GM12878 (cell line): ENCODE results near the gene POLG. TPM values are rescaled to one million over a fixed set of nuclear protein-coding genes. Genes with fewer than 3 reads are reported as not detected.
A peak's percentile ranks its signal among the peaks of the same experiment; 100 is the strongest.

Experiments
- ATAC-seq: fragments of 200-7000 bp; cut with Tn5 transposase; 3 replicates; pipeline ENCODE4 v1.9.1; 2020; ENCODE audit warnings: mild to moderate bottlenecking, moderate library complexity
- BruUV-seq: library from RNA; stranded (reverse); fragments of 400-500 nt; replicated peaks from 2 replicates; lab custom pipeline; 2021; lab: Mats Ljungman, UMichigan
- CTCF ChIA-PET: fragments of 300-600 bp; sonication (Branson Sonifier 250); formaldehyde crosslinking; extraction: SDS; loops from one replicate; lab custom pipeline; 2021; ENCODE audit warnings: inconsistent platforms; lab: Yijun Ruan, JAX
- POLR2A ChIA-PET: fragments of 350-600 bp; formaldehyde crosslinking; extraction: SDS; loops from one replicate; lab custom pipeline; 2021; ENCODE audit warnings: inconsistent platforms; lab: Charles Lee
- RAD21 ChIA-PET: fragments of 300-600 bp; sonication (Branson Sonifier 250); formaldehyde crosslinking; loops from one replicate; lab custom pipeline; 2023; ENCODE audit warnings: antibody characterized with exemption; ENCODE audit not compliant: unreplicated experiment; lab: Charles Lee
- SMC1A ChIA-PET: fragments of 300-600 bp; sonication (Branson Sonifier 250); formaldehyde crosslinking; loops from one replicate; lab custom pipeline; 2023; ENCODE audit not compliant: unreplicated experiment, uncharacterized antibody; lab: Charles Lee
- DNase-seq: peaks from one replicate; pipeline ENCODE4 v3.0.0-alpha.2; 2011; ENCODE audit warnings: low read depth, low spot score
- FAIRE-seq: peaks from 3 replicates; lab custom pipeline; 2011; peaks lifted over from hg19 to GRCh38; lab: Jason Lieb, UNC
- H2AFZ ChIP-seq: 2 replicates; pipeline ENCODE4 v1.6.0; 2011; ENCODE audit warnings: low read depth, low read length, control low read depth; ENCODE audit not compliant: control insufficient read depth
- H3K27ac ChIP-seq: 2 replicates; pipeline ENCODE4 v1.5.1; 2011; ENCODE audit warnings: control low read depth; ENCODE audit not compliant: control insufficient read depth, insufficient read depth
- H3K27me3 ChIP-seq, 2 experiments: replicated peaks in 1 of 2; 2 replicates each; pipeline versions ENCODE4 v1.6.0 to v1.6.1; 2011; ENCODE audit warnings: low read length in 1 of 2; ENCODE audit not compliant: control insufficient read depth in 2 of 2, insufficient read depth in 2 of 2
- H3K36me3 ChIP-seq, 2 experiments: 2 replicates each; pipeline ENCODE4 v1.5.1; 2011; ENCODE audit warnings: low read length in 1 of 2; ENCODE audit not compliant: control insufficient read depth in 2 of 2, insufficient read depth in 2 of 2
- H3K4me1 ChIP-seq: 2 replicates; pipeline ENCODE4 v1.6.1; 2011; ENCODE audit warnings: mild to moderate bottlenecking, low read length, moderate library complexity, mixed read lengths; ENCODE audit not compliant: control insufficient read depth, insufficient read depth
- H3K4me2 ChIP-seq: 2 replicates; pipeline ENCODE4 v1.6.0; 2011; ENCODE audit warnings: control low read depth; ENCODE audit not compliant: control insufficient read depth, insufficient read depth
- H3K4me3 ChIP-seq: fragments of 200-600 bp; sonication (generic); 2 replicates; pipeline ENCODE4 v1.5.1; 2016
- H3K79me2 ChIP-seq: 2 replicates; pipeline ENCODE4 v1.6.0; 2011; ENCODE audit warnings: low read length; ENCODE audit not compliant: control insufficient read depth, insufficient read depth
- H3K9ac ChIP-seq: 2 replicates; pipeline ENCODE4 v1.8.0; 2011; ENCODE audit warnings: low read length, control low read depth, mixed read lengths; ENCODE audit not compliant: control insufficient read depth, insufficient read depth
- H3K9me3 ChIP-seq: replicated peaks from 3 replicates; pipeline ENCODE4 v1.5.1; 2011; ENCODE audit warnings: mild to moderate bottlenecking, low read length; ENCODE audit not compliant: control insufficient read depth, insufficient read depth
- H4K20me1 ChIP-seq: 2 replicates; pipeline ENCODE4 v1.6.0; 2011; ENCODE audit not compliant: control insufficient read depth, insufficient read depth
- ATF2 ChIP-seq: IDR thresholded peaks from 2 replicates; pipeline ENCODE4 v1.6.1; 2012; ENCODE audit warnings: low read length, inconsistent platforms
- CBX3 ChIP-seq: fragments of 200-600 bp; sonication (generic); IDR thresholded peaks from 2 replicates; pipeline ENCODE4 v1.6.1; 2016; ENCODE audit warnings: low read depth, borderline replicate concordance
- CTCF ChIP-seq, 3 experiments: IDR thresholded peaks in 2 of 3; conservative IDR thresholded peaks in 1 of 3; 2 replicates each; pipeline ENCODE4 v1.5.1; 2011; ENCODE audit warnings: low read depth in 3 of 3, low read length in 3 of 3, mild to moderate bottlenecking in 3 of 3, control low read depth in 2 of 3, moderate library complexity in 2 of 3, inconsistent platforms in 1 of 3, mixed read lengths in 1 of 3; ENCODE audit not compliant: control insufficient read depth in 2 of 3, insufficient read depth in 1 of 3; ENCODE audit errors: extremely low read depth in 1 of 3
- E4F1 ChIP-seq: fragments of 450-650 bp; IDR thresholded peaks from 2 replicates; pipeline ENCODE4 v1.6.1; 2018; ENCODE audit warnings: borderline replicate concordance, mild to moderate bottlenecking; ENCODE audit not compliant: partially characterized antibody
- ESRRA ChIP-seq: IDR thresholded peaks from 2 replicates; pipeline ENCODE4 v1.6.1; 2012; ENCODE audit warnings: mild to moderate bottlenecking, low read length, improper control_type of control experiment
- HDAC6 ChIP-seq: fragments of 200-600 bp; sonication (generic); IDR thresholded peaks from one replicate; pipeline ENCODE4 v1.8.0; 2017; ENCODE audit warnings: antibody characterized with exemption; ENCODE audit not compliant: unreplicated experiment
- POLR2A ChIP-seq: IDR thresholded peaks from 2 replicates; pipeline ENCODE4 v1.6.1; 2011; ENCODE audit warnings: low read depth, mild to moderate bottlenecking, low read length
- RCOR1 ChIP-seq: conservative IDR thresholded peaks from 2 replicates; pipeline ENCODE4 v1.6.1; 2012; ENCODE audit warnings: low read depth, low read length, improper control_type of control experiment
- SP1 ChIP-seq: IDR thresholded peaks from one replicate; pipeline ENCODE4 v1.6.1; 2011; ENCODE audit warnings: low read depth, low read length
- ZNF217 ChIP-seq: fragments of 450-650 bp; IDR thresholded peaks from 2 replicates; pipeline ENCODE4 v1.6.1; 2017; ENCODE audit warnings: antibody characterized with exemption, mild to moderate bottlenecking
- whole genome bisulfite sequencing: methylation state at CpG from one replicate; pipeline ENCODE4 v1.1.6; 2016; ENCODE audit warnings: low lambda C conversion rate; ENCODE audit not compliant: insufficient replicate concordance, insufficient coverage; ENCODE audit errors: missing lambda C conversion rate; 5-methylcytosine and 5-hydroxymethylcytosine counted together
- in situ Hi-C: fragments of 300-500 bp; cut with MboI; formaldehyde crosslinking; loops from 9 replicates; pipeline ENCODE4 v1.14.3; 2018; ENCODE audit warnings: mixed read lengths
- intact Hi-C: fragments of 100-400 bp; cut with micrococcal nuclease; formaldehyde crosslinking; loops from one replicate; pipeline ENCODE4 v1.14.2; 2022; ENCODE audit not compliant: unreplicated experiment
- polyA plus RNA-seq, 11 experiments: library from polyadenylated mRNA; depleted of rRNA in 4 of 11; unstranded in 6 of 11; stranded (reverse) in 5 of 11; fragments of >200 nt; fragmentation: Nextera tagmentation in 4 of 11; fragmentation: Illumina TruSeq in 1 of 11; extraction: Ambion mirVana in 4 of 11; extraction: Trizol in 1 of 11; gene quantifications; 1 replicate in 1 of 11; 2 replicates in 10 of 11; pipeline versions ENCODE4 v1.2.1 to v1.2.3, GENCODE V29; 2011 to 2016; ENCODE audit warnings: inconsistent platforms in 2 of 11, missing spikeins in 2 of 11, low read depth in 1 of 11
- total RNA-seq, 4 experiments: library from RNA; depleted of rRNA in 3 of 4; stranded (reverse); fragments of >200 nt in 3 of 4; fragmentation: Illumina TruSeq in 1 of 4; extraction: Trizol in 1 of 4; gene quantifications; 2 replicates each; pipeline versions ENCODE4 v1.2.1 to v1.2.3, GENCODE V29; 2013 to 2021

Gene POLG
- total and polyA plus RNA-seq, 10 of the 15 experiments (the other 5 are each of a cell fraction or from before 2014, with no cell fraction given): 14.8 to 71.1 (median 33.0) TPM

GRCh38 chr15:89321521-89322410, 12.9 kb downstream of the POLG start:
- WGBS: 81% methylated on average over 17 of the region's 17 CpGs
- in situ Hi-C loops: no loop called here
- TF ChIP-seq CTCF (IDR thresholded peaks at IDR 0.05 in 2 of 3, conservative IDR thresholded peaks at IDR 0.05 in 1 of 3; ENCODE audit: control insufficient read depth in 2 of 3, extremely low read depth in 1 of 3, insufficient read depth in 1 of 3, low read depth in 3 of 3, low read length in 3 of 3): 0 out of 6 replicates have a peak, but pooled peaks of 1 of the 3 experiments have one; percentile 4
- peak; percentile 13; the same call in 1 of the 2 replicates for TF ChIP-seq POLR2A
- no peak for TF ChIP-seq ESRRA
- TF ChIP-seq, all 136 proteins: peak for 2
- RAD21 ChIA-PET: no interaction called here
- no peak for DNase-seq
- H3K27ac ChIP-seq: no peak overlapping the region
- H3K36me3 ChIP-seq: peaks cover 65% of the 10 kb centered on the region in 2 experiments
- no peak overlapping the region for H3K9ac ChIP-seq
- BruUV-seq: no TSS peak
- no peak overlapping the region for H2AFZ ChIP-seq
- CTCF ChIA-PET: interaction anchor here (0.9 kb wide), 1 partner anchor 10 kb away, joined by 4 read pairs; no protein-coding TSS in a partner anchor
- peak; percentile 42 for ATAC-seq
- POLR2A ChIA-PET: no interaction called here
- H3K4me2 ChIP-seq: no peak overlapping the region
- H3K4me3 ChIP-seq: no peak overlapping the region
- intact Hi-C loops: no loop called here
- no peaks in the 10 kb centered on the region for H3K27me3 ChIP-seq
- peaks cover 2% of the 10 kb centered on the region; the same call in 1 of the 2 replicates for H4K20me1 ChIP-seq
- H3K79me2 ChIP-seq: no peaks in the 10 kb centered on the region
- FAIRE-seq: no peak
- SMC1A ChIA-PET: no interaction called here
- no peaks in the 10 kb centered on the region for H3K9me3 ChIP-seq
- no peaks in the 10 kb centered on the region; the same call in 1 of the 2 replicates for H3K4me1 ChIP-seq

GRCh38 chr15:89320200-89320599, 14.4 kb downstream of the POLG start:
- FAIRE-seq (no peak), ATAC-seq (no peak), DNase-seq (no peak)
- Histone ChIP-seq H3K4me1 (no peaks in the 10 kb centered on the region; the same call in 1 of the 2 replicates), H3K4me2 (no peak overlapping the region), H3K9ac (no peak overlapping the region), H3K27ac (no peak overlapping the region), H2AFZ (no peak overlapping the region), H3K27me3 (no peaks in the 10 kb centered on the region), H3K79me2 (no peaks in the 10 kb centered on the region), H3K36me3 (peaks cover 66 to 71% of the 10 kb centered on the region in 2 experiments), H4K20me1 (peaks cover 2% of the 10 kb centered on the region; the same call in 1 of the 2 replicates), H3K4me3 (no peak overlapping the region), H3K9me3 (no peaks in the 10 kb centered on the region)
- SMC1A ChIA-PET: no interaction called here
- no TSS peak for BruUV-seq
- RAD21 ChIA-PET: no interaction called here
- WGBS: 100% methylated on average over 2 of the region's 2 CpGs
- POLR2A ChIA-PET: no interaction called here
- intact Hi-C loops (no loop called here), in situ Hi-C loops (no loop called here)
- CTCF ChIA-PET: no interaction called here
- TF ChIP-seq SP1: no peak
- no peak for TF ChIP-seq ZNF217
- TF ChIP-seq RCOR1: no peak
- no peak for TF ChIP-seq HDAC6
- no peak for TF ChIP-seq ATF2
- no peak for TF ChIP-seq CBX3
- no peak for TF ChIP-seq E4F1
